GM12891 (cell line): Measurements from ENCODE around the gene STK24.

ENCODE experiments used
- PAX5 ChIP-seq: IDR thresholded peaks from 2 replicates; pipeline ENCODE4 v1.6.1; 2011; ENCODE audit warnings: low read length, moderate library complexity, mild to moderate bottlenecking; ENCODE audit not compliant: insufficient read depth, severe bottlenecking
- POLR2A ChIP-seq: IDR thresholded peaks from 2 replicates; pipeline ENCODE4 v1.6.1; 2011; ENCODE audit warnings: low read depth, low read length, control low read depth
- POLR2AphosphoS5 ChIP-seq: IDR thresholded peaks from 2 replicates; pipeline ENCODE4 v1.6.1; 2011; ENCODE audit warnings: low read depth, low read length, control low read depth
- POU2F2 ChIP-seq: IDR thresholded peaks from 2 replicates; pipeline ENCODE4 v1.6.1; 2011; ENCODE audit warnings: low read depth, mild to moderate bottlenecking, control low read depth, low read length, moderate library complexity
- SPI1 ChIP-seq: IDR thresholded peaks from 2 replicates; pipeline ENCODE4 v1.6.1; 2011; ENCODE audit warnings: low read depth, low read length, control low read depth
- TAF1 ChIP-seq: IDR thresholded peaks from 2 replicates; pipeline ENCODE4 v1.6.1; 2011; ENCODE audit warnings: low read depth, low read length, control low read depth

- TF ChIP-seq POLR2AphosphoS5 (0 out of 2 replicates have a peak, but pooled peaks have one; percentile 28), POLR2A (no peak), POU2F2 (no peak), PAX5 (no peak), TAF1 (no peak), SPI1 (no peak)
Measured at GRCh38 chr13:98466634-98467236, 110.2 kb downstream of the STK24 start.
